ENCODE data around the gene LHFPL3. TPM values are rescaled to one million over a fixed set of nuclear protein-coding genes. Genes with fewer than 3 reads are reported as not detected.

The LHFPL3 gene
- total and polyA plus RNA-seq, 2 experiments from 2014 or later, result 0.24 TPM; not detected in 1

GRCh38 chr7:104894726-104895521 is 566.5 kb downstream of the LHFPL3 start:
- no peaks in the 10 kb centered on the region for H3F3A ChIP-seq (replicated peaks; ENCODE audit: low read depth)
- Mint-ChIP-seq H3K27ac (no peak overlapping the region), H3K4me3 (no peak overlapping the region), H3K9me3 (no peaks in the 10 kb centered on the region), H3K36me3 (ENCODE audit: low read depth) (no peaks in the 10 kb centered on the region), H3K27me3 (ENCODE audit: insufficient read depth, low read depth, poor library complexity) (no peaks in the 10 kb centered on the region), H3K4me1 (peaks cover 11% of the 10 kb centered on the region; the same call in 2 of the 3 replicates)
- ATAC-seq, result no peak
- H4K20me1 ChIP-seq (replicated peaks; ENCODE audit: insufficient read depth), result no peaks in the 10 kb centered on the region
- H3K4me2 ChIP-seq, result no peak overlapping the region
- H3K4me1 ChIP-seq (ENCODE audit: insufficient read depth), result peaks cover 3% of the 10 kb centered on the region; the same call in 1 of the 2 replicates
- H3K36me3 ChIP-seq (ENCODE audit: insufficient read depth), result no peaks in the 10 kb centered on the region
- no peaks in the 10 kb centered on the region for H3K79me2 ChIP-seq (replicated peaks; ENCODE audit: insufficient read depth)
- 0 out of 2 replicates have a peak overlapping the region, but pooled peaks have one; percentile 28 for H2AFZ ChIP-seq
- H3K4me3 ChIP-seq, result no peak overlapping the region
- no peaks in the 10 kb centered on the region for H3K27me3 ChIP-seq (ENCODE audit: insufficient read depth)
- no peak overlapping the region for H3K27ac ChIP-seq (ENCODE audit: low read depth)
- H3K9me2 ChIP-seq (ENCODE audit: insufficient read depth), result 0 out of 2 replicates have a peak, but pooled peaks cover 8% of the 10 kb centered on the region
- TF ChIP-seq CTCF (conservative IDR thresholded peaks at IDR 0.05; ENCODE audit: low read depth in 2 of 2) (no peak), EZH2 (IDR thresholded peaks at IDR 0.05; ENCODE audit: low read depth, unreplicated experiment) (no peak), ZNF114 (CRISPR knock-in tag; IDR thresholded peaks at IDR 0.05) (no peak), ZNF331 (CRISPR knock-in tag; IDR thresholded peaks at IDR 0.05; ENCODE audit: low read depth) (no peak), CREB1 (CRISPR knock-in tag; IDR thresholded peaks at IDR 0.05; ENCODE audit: low read depth) (no peak), NANOG (IDR thresholded peaks at IDR 0.05; ENCODE audit: borderline replicate concordance) (no peak), EZH2phosphoT487 (IDR thresholded peaks at IDR 0.05; ENCODE audit: unreplicated experiment) (no peak), POLR2AphosphoS5 (IDR thresholded peaks at IDR 0.05; ENCODE audit: low read depth) (no peak), STAT1 (IDR thresholded peaks at IDR 0.05; ENCODE audit: unreplicated experiment) (no peak), REST (IDR thresholded peaks at IDR 0.05; ENCODE audit: unreplicated experiment) (no peak), ZNF462 (CRISPR knock-in tag; IDR thresholded peaks at IDR 0.05) (no peak), JUNB (IDR thresholded peaks at IDR 0.05; ENCODE audit: unreplicated experiment) (no peak), ETS1 (IDR thresholded peaks at IDR 0.05) (no peak)
- no peak for DNase-seq (ENCODE audit: low spot score)
